GM21786 (cell line): ENCODE results near the gene OVOL2.

ENCODE experiments used
- ATAC-seq: cut with Tn5 transposase; IDR thresholded peaks from one replicate; pipeline ENCODE4 v1.9.1; 2021; ENCODE audit not compliant: unreplicated experiment

OVOL2 gene

GRCh38 chr20:18016772-18017171 lies 40.9 kb downstream of the OVOL2 start:
- no peak for ATAC-seq

GRCh38 chr20:18014411-18014810 lies 43.3 kb downstream of the OVOL2 start:
- ATAC-seq: no peak

GRCh38 chr20:18012901-18013300 lies 44.8 kb downstream of the OVOL2 start:
- ATAC-seq: no peak

- ATAC-seq: no peak
These were observed 45.6 kb downstream of the OVOL2 start for GRCh38 chr20:18011951-18012645.

- no peak for ATAC-seq
These were observed 46.2 kb downstream of the OVOL2 start for GRCh38 chr20:18011482-18011881.

- no peak for ATAC-seq
These were observed 48.6 kb downstream of the OVOL2 start for GRCh38 chr20:18009116-18009515.

GRCh38 chr20:18007534-18008292 lies 50.0 kb downstream of the OVOL2 start:
- ATAC-seq: no peak

- no peak for ATAC-seq
These were observed 51.0 kb downstream of the OVOL2 start for GRCh38 chr20:18006684-18007083.

GRCh38 chr20:18005990-18006364 lies 51.7 kb downstream of the OVOL2 start:
- no peak for ATAC-seq

- peak; percentile 96 for ATAC-seq
These were observed 52.3 kb downstream of the OVOL2 start for GRCh38 chr20:18005170-18005989.

- ATAC-seq: no peak
These were observed 53.2 kb downstream of the OVOL2 start for GRCh38 chr20:18004384-18005031.

GRCh38 chr20:18003897-18004296 lies 53.8 kb downstream of the OVOL2 start:
- ATAC-seq: peak; percentile 30

- no peak for ATAC-seq
These were observed 56.4 kb downstream of the OVOL2 start for GRCh38 chr20:18001131-18001921.

- ATAC-seq: no peak
These were observed 58.1 kb downstream of the OVOL2 start for GRCh38 chr20:17999566-17999965.

- no peak for ATAC-seq
These were observed 59.3 kb downstream of the OVOL2 start for GRCh38 chr20:17998446-17998845.

- ATAC-seq: peak; percentile 36
These were observed 61.5 kb downstream of the OVOL2 start for GRCh38 chr20:17995967-17996819.

- ATAC-seq: no peak
These were observed 64.2 kb downstream of the OVOL2 start for GRCh38 chr20:17993546-17993945.

- ATAC-seq: no peak
These were observed 64.7 kb downstream of the OVOL2 start for GRCh38 chr20:17992847-17993513.

- ATAC-seq: peak; percentile 61
These were observed 65.5 kb downstream of the OVOL2 start for GRCh38 chr20:17992224-17992637.
